ENCODE measurements around the gene FADS2.

The FADS2 gene

DNA sequence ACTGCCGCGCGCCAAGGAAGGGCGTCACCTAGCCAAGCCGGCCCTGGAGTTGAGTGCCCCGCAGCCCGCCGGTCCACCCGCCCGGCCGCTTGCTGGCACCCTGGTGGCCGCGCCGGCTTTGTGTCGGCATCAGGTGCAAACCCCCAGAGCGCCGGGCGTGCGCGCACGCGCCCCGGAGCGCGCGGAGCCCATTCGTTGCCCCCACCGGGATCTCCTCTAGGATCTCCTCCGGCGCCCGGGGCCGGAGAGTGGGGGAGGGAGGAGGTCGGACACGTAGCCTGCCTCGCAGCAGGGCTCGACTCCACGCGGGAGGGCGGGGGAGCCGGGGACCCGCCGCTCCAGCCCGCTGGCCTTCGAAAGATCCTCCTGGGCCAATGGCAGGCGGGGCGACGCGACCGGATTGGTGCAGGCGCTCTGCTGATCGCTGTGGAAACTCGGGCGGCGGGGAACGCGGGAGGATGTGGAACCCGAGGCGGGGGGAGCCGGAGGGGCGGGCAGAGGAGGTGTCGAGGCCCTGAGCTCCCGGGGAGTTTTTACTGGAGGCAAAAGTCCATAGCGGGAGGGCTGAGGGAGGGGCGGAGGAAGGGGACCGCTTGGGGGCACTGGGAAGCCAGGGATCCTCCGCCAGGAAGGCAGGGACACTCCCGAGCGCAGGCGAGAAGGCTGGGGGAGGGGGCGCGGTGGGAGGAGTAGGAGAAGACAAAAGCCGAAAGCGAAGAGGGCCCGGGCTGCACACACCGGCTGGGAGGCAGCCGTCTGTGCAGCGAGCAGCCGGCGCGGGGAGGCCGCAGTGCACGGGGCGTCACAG, at the start of gene FADS2:
Gene FADS2 (plus strand): TSS at position 730 of the 808 bp plus-strand sequence. CDS start 91 bp downstream, outside the sequence.
- peak; percentile 85 to 86 for ATAC-seq (replicated peaks)
- H3K27ac Mint-ChIP-seq = peak within 1 kb of the TSS; percentile 98
- H3K36me3 Mint-ChIP-seq = peaks cover 34 to 46% of the 10 kb centered on the region in 2 donors
- H3K4me1 Mint-ChIP-seq = peaks cover 34 to 59% of the 10 kb centered on the region in 2 donors
- no peaks in the 10 kb centered on the region for H3K9me3 Mint-ChIP-seq
- H3K4me3 Mint-ChIP-seq = peak within 1 kb of the TSS; percentile 86 to 98
- H3K27me3 Mint-ChIP-seq = no peaks in the 10 kb centered on the region
- DNase-seq = peak; percentile 87

DNA sequence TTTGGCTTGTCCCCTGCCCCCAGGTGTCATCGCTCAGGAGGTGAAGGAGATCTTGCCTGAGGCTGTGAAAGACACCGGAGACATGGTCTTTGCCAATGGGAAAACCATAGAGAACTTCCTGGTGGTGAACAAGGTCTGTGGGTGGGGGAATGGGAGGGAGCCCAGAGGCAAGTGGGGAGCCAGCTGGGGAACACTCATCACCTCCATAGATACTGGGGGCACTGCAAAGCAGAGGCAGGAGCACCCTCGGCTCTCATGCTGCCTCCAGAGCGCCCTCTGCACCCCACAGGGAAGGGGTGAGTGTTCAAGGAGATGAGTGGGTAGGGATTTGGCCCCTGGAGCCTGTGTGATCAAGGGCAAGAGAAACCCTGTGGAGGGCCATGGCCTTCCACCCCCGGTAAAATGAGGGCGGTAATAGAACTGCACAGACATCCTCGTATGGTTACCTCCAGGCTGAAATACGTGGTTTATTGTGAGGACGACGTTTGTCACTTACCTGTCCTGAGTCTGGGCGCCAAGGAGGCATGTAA, 49.7 kb upstream of the FADS2 start:
- Mint-ChIP-seq H3K9me3 (no peaks in the 10 kb centered on the region), H3K27me3 (peaks cover 31 to 35% of the 10 kb centered on the region in 2 donors), H3K27ac (no peak overlapping the region), H3K4me1 (peaks cover 12 to 19% of the 10 kb centered on the region in 2 donors), H3K4me3 (no peak overlapping the region), H3K36me3 (peaks cover 8 to 17% of the 10 kb centered on the region in 2 donors)
- no peak for DNase-seq
- no peak for ATAC-seq (replicated peaks)

- no peak overlapping the region for H3K27ac Mint-ChIP-seq
- DNase-seq (no peak), ATAC-seq (replicated peaks) (no peak)
- no peaks in the 10 kb centered on the region for H3K9me3 Mint-ChIP-seq
- H3K36me3 Mint-ChIP-seq = peaks cover 11 to 24% of the 10 kb centered on the region in 2 donors
- peaks cover 14 to 19% of the 10 kb centered on the region in 2 donors for H3K4me1 Mint-ChIP-seq
- H3K4me3 Mint-ChIP-seq = no peak overlapping the region
- peaks cover 31 to 35% of the 10 kb centered on the region in 2 donors for H3K27me3 Mint-ChIP-seq
These were observed 49.0 kb upstream of the FADS2 start for GRCh38 chr11:61778920-61779650.

DNA sequence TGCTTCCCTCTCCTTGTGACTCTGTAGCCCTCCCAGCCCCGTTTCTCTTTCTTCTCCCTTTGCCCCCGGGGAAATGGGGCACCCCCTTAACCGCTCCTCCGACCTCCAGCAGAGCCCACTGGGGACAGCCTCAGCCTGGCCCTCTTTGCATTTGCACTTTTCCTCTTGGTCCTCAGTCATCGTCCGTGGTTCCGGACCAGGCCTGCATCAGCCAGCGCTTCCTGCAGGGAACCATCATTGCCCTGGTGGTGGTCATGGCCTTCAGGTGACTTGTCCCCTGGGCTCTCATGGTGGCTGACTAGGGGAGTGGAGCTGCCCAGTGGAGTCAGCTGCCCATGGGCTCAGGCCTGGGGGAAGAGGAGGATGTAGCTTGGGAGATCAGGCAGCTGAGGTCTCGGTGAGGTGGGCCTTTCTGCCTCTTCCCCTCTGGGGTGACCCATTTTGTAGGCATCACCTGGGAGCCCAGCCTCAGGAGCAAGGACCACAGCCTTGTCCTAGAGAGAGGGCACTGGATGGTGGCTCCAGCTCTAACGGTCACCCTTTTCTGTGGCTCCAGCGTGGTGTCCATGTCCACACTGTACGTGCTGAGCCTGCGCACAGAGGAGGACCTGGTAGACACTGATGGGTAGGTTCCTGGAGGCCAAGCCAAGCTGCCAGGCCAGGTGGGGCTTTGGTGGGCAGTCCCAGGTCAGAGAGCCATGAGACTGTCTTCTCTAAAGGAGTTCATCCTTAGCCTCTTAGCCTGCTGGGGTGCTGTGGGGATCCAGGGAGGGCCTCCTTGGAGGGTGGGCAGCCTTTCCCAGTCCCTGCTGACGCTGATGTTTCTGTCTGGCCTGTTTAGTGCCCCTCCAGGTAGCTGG, 48.2 kb upstream of the FADS2 start:
- peaks cover 26 to 31% of the 10 kb centered on the region in 2 donors for H3K27me3 Mint-ChIP-seq
- H3K36me3 Mint-ChIP-seq = peaks cover 19 to 32% of the 10 kb centered on the region in 2 donors
- peak overlapping the region; percentile 74 for H3K27ac Mint-ChIP-seq
- DNase-seq (no peak), ATAC-seq (replicated peaks) (no peak)
- peaks cover 19 to 27% of the 10 kb centered on the region in 2 donors for H3K4me1 Mint-ChIP-seq
- H3K4me3 Mint-ChIP-seq = no peak overlapping the region
- no peaks in the 10 kb centered on the region for H3K9me3 Mint-ChIP-seq

- DNase-seq = no peak
- Mint-ChIP-seq H3K36me3 (peaks cover 26 to 40% of the 10 kb centered on the region in 2 donors), H3K27me3 (peaks cover 19 to 24% of the 10 kb centered on the region in 2 donors), H3K27ac (no peak overlapping the region), H3K9me3 (no peaks in the 10 kb centered on the region), H3K4me1 (peaks cover 18 to 28% of the 10 kb centered on the region in 2 donors), H3K4me3 (no peak overlapping the region)
- no peak for ATAC-seq (replicated peaks)
These were observed 47.4 kb upstream of the FADS2 start for GRCh38 chr11:61780581-61781162.

GRCh38 chr11:61781585-61781984, 46.5 kb upstream of the FADS2 start:
- Mint-ChIP-seq H3K27ac (no peak overlapping the region), H3K4me1 (peaks cover 20 to 32% of the 10 kb centered on the region in 2 donors), H3K4me3 (no peak overlapping the region), H3K27me3 (peaks cover 10 to 18% of the 10 kb centered on the region in 2 donors), H3K36me3 (peaks cover 26 to 44% of the 10 kb centered on the region in 2 donors), H3K9me3 (no peaks in the 10 kb centered on the region)
- DNase-seq (no peak), ATAC-seq (replicated peaks) (no peak)

DNA sequence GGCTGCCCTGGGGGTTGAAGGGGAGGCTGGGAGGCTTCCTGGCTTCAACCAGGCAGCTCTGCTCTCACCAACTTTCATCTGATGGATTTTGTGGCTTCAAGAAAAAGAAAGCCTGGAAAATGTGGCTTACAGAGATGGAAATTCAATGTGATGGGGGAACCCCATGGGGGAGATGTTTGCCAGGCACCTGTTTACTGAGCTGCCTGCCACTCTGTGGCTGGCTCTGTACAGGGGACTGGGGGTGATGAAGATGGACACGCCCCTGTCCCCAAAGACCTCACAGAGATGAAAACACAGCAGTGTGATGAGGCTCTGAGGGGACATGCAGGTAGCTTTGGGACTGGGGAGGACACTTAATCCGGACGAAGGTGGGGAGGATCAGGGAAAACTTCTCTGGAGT, 45.8 kb upstream of the FADS2 start:
- Mint-ChIP-seq H3K27me3 (peaks cover 7 to 16% of the 10 kb centered on the region in 2 donors), H3K27ac (no peak overlapping the region), H3K4me3 (no peak overlapping the region), H3K9me3 (no peaks in the 10 kb centered on the region), H3K36me3 (peaks cover 27 to 44% of the 10 kb centered on the region in 2 donors), H3K4me1 (peaks cover 17 to 32% of the 10 kb centered on the region in 2 donors)
- DNase-seq (no peak), ATAC-seq (replicated peaks) (no peak)

- no peak for ATAC-seq (replicated peaks)
- H3K27me3 Mint-ChIP-seq = peaks cover 5 to 14% of the 10 kb centered on the region in 2 donors
- H3K36me3 Mint-ChIP-seq = peaks cover 29 to 44% of the 10 kb centered on the region in 2 donors
- H3K27ac Mint-ChIP-seq = no peak overlapping the region
- no peaks in the 10 kb centered on the region for H3K9me3 Mint-ChIP-seq
- H3K4me1 Mint-ChIP-seq = peaks cover 17 to 31% of the 10 kb centered on the region in 2 donors
- H3K4me3 Mint-ChIP-seq = no peak overlapping the region
- DNase-seq = no peak
These were observed 45.3 kb upstream of the FADS2 start for GRCh38 chr11:61782841-61783240.

- peaks cover 36 to 48% of the 10 kb centered on the region in 2 donors for H3K36me3 Mint-ChIP-seq
- H3K4me3 Mint-ChIP-seq = no peak overlapping the region
- H3K27me3 Mint-ChIP-seq = peaks cover 0 to 4% of the 10 kb centered on the region in 2 donors
- H3K9me3 Mint-ChIP-seq = no peaks in the 10 kb centered on the region
- H3K4me1 Mint-ChIP-seq = peaks cover 15 to 26% of the 10 kb centered on the region in 2 donors
- DNase-seq (no peak), ATAC-seq (replicated peaks) (no peak)
- peak overlapping the region; percentile 47 for H3K27ac Mint-ChIP-seq
These were observed 44.2 kb upstream of the FADS2 start for GRCh38 chr11:61783717-61784505.

DNA sequence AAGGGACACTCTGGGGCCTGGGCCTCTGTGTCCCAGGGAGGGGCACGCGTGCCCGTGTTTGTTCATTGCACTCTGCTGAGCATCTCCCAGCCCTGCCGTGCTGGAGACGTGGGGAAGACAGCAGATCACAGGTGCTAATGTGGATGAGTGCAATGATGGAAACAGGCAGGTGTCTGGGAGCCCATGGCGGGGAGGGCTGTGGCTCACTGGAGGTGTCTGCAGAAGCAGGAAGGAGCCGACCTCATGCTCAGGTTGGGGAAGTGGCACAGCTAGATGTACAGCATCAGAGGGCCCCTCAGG, 43.6 kb upstream of the FADS2 start:
- Mint-ChIP-seq H3K36me3 (peaks cover 38 to 50% of the 10 kb centered on the region in 2 donors), H3K4me1 (peaks cover 15 to 28% of the 10 kb centered on the region in 2 donors), H3K4me3 (no peak overlapping the region), H3K27me3 (peaks cover 0 to 4% of the 10 kb centered on the region in 2 donors), H3K27ac (no peak overlapping the region), H3K9me3 (no peaks in the 10 kb centered on the region)
- DNase-seq (no peak), ATAC-seq (replicated peaks) (no peak)

GRCh38 chr11:61785837-61786402, 42.2 kb upstream of the FADS2 start:
- no peaks in the 10 kb centered on the region for H3K27me3 Mint-ChIP-seq
- H3K36me3 Mint-ChIP-seq = peaks cover 43 to 57% of the 10 kb centered on the region in 2 donors
- peaks cover 21 to 37% of the 10 kb centered on the region in 2 donors for H3K4me1 Mint-ChIP-seq

GRCh38 chr11:61787928-61788491, 40.1 kb upstream of the FADS2 start:
- Mint-ChIP-seq H3K4me3 (no peak overlapping the region), H3K4me1 (peaks cover 27 to 48% of the 10 kb centered on the region in 2 donors), H3K36me3 (peaks cover 37 to 53% of the 10 kb centered on the region in 2 donors), H3K27ac (no peak overlapping the region), H3K9me3 (no peaks in the 10 kb centered on the region), H3K27me3 (no peaks in the 10 kb centered on the region)
- ATAC-seq (replicated peaks) (no peak), DNase-seq (no peak)

More at GRCh38 chr11:61785837-61786402, 42.2 kb upstream of the FADS2 start:
- Mint-ChIP-seq H3K27ac (peak overlapping the region; percentile 48), H3K4me3 (peak overlapping the region in 1 of 2 donors; percentile 23), H3K9me3 (no peaks in the 10 kb centered on the region)
- ATAC-seq (replicated peaks) (peak; percentile 24 to 71), DNase-seq (no peak)
